HCT116 (cell line): Measurements from ENCODE around the gene TMEM205. TPM values are rescaled to one million over a fixed set of nuclear protein-coding genes. Genes with fewer than 3 reads are reported as not detected.

Experiments
- ATAC-seq: fragments of 200-7000 bp; cut with Tn5 transposase; 2 replicates; pipeline ENCODE4 v1.9.1; 2020; ENCODE audit warnings: mild to moderate bottlenecking, moderate library complexity
- BruUV-seq: library from RNA; stranded (reverse); fragments of 400-500 nt; replicated peaks from 2 replicates; lab custom pipeline; 2021; lab: Mats Ljungman, UMichigan
- CTCF ChIA-PET: fragments of 300-600 bp; sonication (Branson Sonifier 250); formaldehyde crosslinking; loops from one replicate; lab custom pipeline; 2021; ENCODE audit warnings: antibody characterized with exemption; lab: Charles Lee
- POLR2A ChIA-PET: fragments of 300-600, 350-600 bp; sonication (Branson Sonifier 250); formaldehyde crosslinking; loops from one replicate; lab custom pipeline; 2021; ENCODE audit warnings: antibody characterized with exemption; lab: Charles Lee
- RAD21 ChIA-PET, 2 experiments: fragments of 300-600 bp; sonication (Branson Sonifier 250); formaldehyde crosslinking; loops; one replicate each; lab custom pipeline; 2023; ENCODE audit warnings: low total read pairs in 2 of 2; ENCODE audit not compliant: uncharacterized antibody in 2 of 2, unreplicated experiment in 2 of 2, low non-redundant PET in 1 of 2; lab: Charles Lee
- DNase-seq: peaks from one replicate; pipeline ENCODE4 v3.0.0-alpha.2; 2010; ENCODE audit warnings: low read depth, low spot score
- H2AFZ ChIP-seq: fragments of 200-600 bp; shearing (Covaris generic), sonication (generic); 2 replicates; pipeline ENCODE4 v1.6.1; 2017; ENCODE audit warnings: low read depth, mixed run types, mixed read lengths, antibody characterized with exemption, low read length; ENCODE audit not compliant: poor library complexity, severe bottlenecking
- H3K27ac ChIP-seq: 2 replicates; pipeline ENCODE4 v1.5.1; 2012; ENCODE audit warnings: low read depth, low read length
- H3K27me3 ChIP-seq: fragments of 200-600 bp; sonication (generic); 2 replicates; pipeline ENCODE4 v1.6.1; 2016; ENCODE audit warnings: mixed run types, low read length, mixed read lengths; ENCODE audit not compliant: insufficient read depth
- H3K36me3 ChIP-seq, 2 experiments: fragments of 200-500 bp in 1 of 2; fragments of 200-600 bp in 1 of 2; sonication (Bioruptor generic) in 1 of 2; sonication (generic) in 1 of 2; 2 replicates each; pipeline versions ENCODE4 v1.5.1 to v1.6.1; 2014 to 2016; ENCODE audit warnings: low read length in 2 of 2, inconsistent platforms in 1 of 2, mixed read lengths in 1 of 2, mixed run types in 1 of 2; ENCODE audit not compliant: insufficient read depth in 2 of 2, control insufficient read depth in 1 of 2
- H3K4me1 ChIP-seq, 2 experiments: fragments of 200-600 bp in 1 of 2; sonication (generic) in 1 of 2; 2 replicates each; pipeline versions ENCODE4 v1.5.1 to v1.6.1; 2012 to 2017; ENCODE audit warnings: low read length in 2 of 2, inconsistent platforms in 1 of 2, mild to moderate bottlenecking in 1 of 2, mixed read lengths in 1 of 2, mixed run types in 1 of 2, moderate library complexity in 1 of 2; ENCODE audit not compliant: insufficient read depth in 2 of 2, control insufficient read depth in 1 of 2
- H3K4me2 ChIP-seq: fragments of 200-600 bp; sonication (generic); 2 replicates; pipeline ENCODE4 v1.6.1; 2017; ENCODE audit warnings: mixed run types, low read length, mixed read lengths
- H3K4me3 ChIP-seq, 2 experiments: fragments of 200-600 bp in 1 of 2; sonication (generic) in 1 of 2; replicated peaks in 1 of 2; 2 replicates each; pipeline ENCODE4 v1.5.1; 2011 to 2016; ENCODE audit warnings: low read length in 2 of 2, control low read depth in 1 of 2, low read depth in 1 of 2, mild to moderate bottlenecking in 1 of 2, mixed read lengths in 1 of 2, mixed run types in 1 of 2
- H3K79me2 ChIP-seq: fragments of 200-600 bp; sonication (generic); 2 replicates; pipeline ENCODE4 v1.6.1; 2017; ENCODE audit warnings: mild to moderate bottlenecking, mixed run types, low read length, moderate library complexity, mixed read lengths; ENCODE audit not compliant: insufficient read depth
- H3K9ac ChIP-seq: fragments of 200-600 bp; sonication (generic); 2 replicates; pipeline ENCODE4 v1.6.1; 2016; ENCODE audit warnings: low read length, mixed read lengths
- H3K9me2 ChIP-seq: fragments of 200-600 bp; sonication (generic), shearing (Covaris generic); 2 replicates; pipeline ENCODE4 v1.6.1; 2017; ENCODE audit warnings: mixed run types, mild to moderate bottlenecking, moderate library complexity; ENCODE audit not compliant: insufficient read depth
- H3K9me3 ChIP-seq, 2 experiments: fragments of 200-500 bp in 1 of 2; fragments of 200-600 bp in 1 of 2; sonication (Bioruptor generic) in 1 of 2; sonication (generic) in 1 of 2; 2 replicates each; pipeline ENCODE4 v1.6.1; 2014 to 2017; ENCODE audit warnings: low read length in 2 of 2, mixed read lengths in 2 of 2, inconsistent platforms in 1 of 2, low read depth in 1 of 2, mild to moderate bottlenecking in 1 of 2, mixed run types in 1 of 2, moderate library complexity in 1 of 2; ENCODE audit not compliant: control insufficient read depth in 1 of 2, insufficient read depth in 1 of 2
- H4K20me1 ChIP-seq: fragments of 200-600 bp; sonication (generic), shearing (Covaris generic); 2 replicates; pipeline ENCODE4 v1.6.1; 2017; ENCODE audit warnings: mixed run types, mild to moderate bottlenecking, moderate library complexity; ENCODE audit not compliant: insufficient read depth
- CBX3 ChIP-seq: IDR thresholded peaks from 2 replicates; pipeline ENCODE4 v1.6.1; 2012; ENCODE audit warnings: low read depth
- CEBPB ChIP-seq: IDR thresholded peaks from 2 replicates; pipeline ENCODE4 v1.6.1; 2012; ENCODE audit warnings: low read depth
- EGR1 ChIP-seq: IDR thresholded peaks from 2 replicates; pipeline ENCODE4 v1.6.1; 2012; ENCODE audit warnings: low read depth
- EZH2 ChIP-seq: fragments of 200-600 bp; sonication (generic); IDR thresholded peaks from 2 replicates; pipeline ENCODE4 v1.6.1; 2017; ENCODE audit warnings: antibody characterized with exemption, mixed run types
- EZH2phosphoT487 ChIP-seq: fragments of 200-600 bp; IDR thresholded peaks from 2 replicates; pipeline ENCODE4 v1.6.1; 2018; ENCODE audit warnings: antibody characterized with exemption, borderline replicate concordance
- FOSL1 ChIP-seq: IDR thresholded peaks from 2 replicates; pipeline ENCODE4 v1.6.1; 2012; ENCODE audit warnings: low read depth
- JUND ChIP-seq: IDR thresholded peaks from 2 replicates; pipeline ENCODE4 v1.6.1; 2012
- POLR2A ChIP-seq: IDR thresholded peaks from 2 replicates; pipeline ENCODE4 v1.7.0; 2011; ENCODE audit warnings: borderline replicate concordance; ENCODE audit not compliant: insufficient read depth, insufficient read length; ENCODE audit errors: extremely low read depth
- POLR2AphosphoS5 ChIP-seq: IDR thresholded peaks from 2 replicates; pipeline ENCODE4 v1.6.1; 2011; ENCODE audit warnings: mild to moderate bottlenecking, low read depth, low read length, moderate library complexity
- RAD21 ChIP-seq: IDR thresholded peaks from 2 replicates; pipeline ENCODE4 v1.6.1; 2012; ENCODE audit warnings: low read depth, mild to moderate bottlenecking
- SIN3A ChIP-seq: IDR thresholded peaks from 2 replicates; pipeline ENCODE4 v1.6.1; 2012; ENCODE audit warnings: low read depth
- SP1 ChIP-seq: IDR thresholded peaks from 2 replicates; pipeline ENCODE4 v1.6.1; 2012; ENCODE audit warnings: low read depth
- SRF ChIP-seq: IDR thresholded peaks from 2 replicates; pipeline ENCODE4 v1.6.1; 2012; ENCODE audit warnings: low read depth
- TCF7L2 ChIP-seq: IDR thresholded peaks from 2 replicates; pipeline ENCODE4 v1.7.0; 2011; ENCODE audit warnings: borderline replicate concordance, inconsistent platforms; ENCODE audit not compliant: insufficient read depth, insufficient read length; ENCODE audit errors: extremely low read depth
- ZFX ChIP-seq: fragments of 450-650 bp; IDR thresholded peaks from 2 replicates; pipeline ENCODE4 v1.6.1; 2017
- ZNF274 ChIP-seq: fragments of 200-500 bp; sonication (Bioruptor generic); IDR thresholded peaks from 2 replicates; pipeline ENCODE4 v1.6.1; 2014; ENCODE audit warnings: mild to moderate bottlenecking, low read depth, low read length, inconsistent platforms
- intact Hi-C: fragments of 100-400 bp; cut with micrococcal nuclease; formaldehyde crosslinking; loops from 2 replicates; pipeline ENCODE4 v1.10.0; 2022
- total RNA-seq: library from RNA; stranded (reverse); gene quantifications from one replicate; pipeline ENCODE4 v1.2.1, GENCODE V29; 2021; ENCODE audit not compliant: unreplicated experiment
- TF ChIP-seq, protein P1 (sequence below): IDR thresholded peaks from 2 replicates; pipeline ENCODE4 v1.6.1; 2012
- TF ChIP-seq, protein P2 (sequence below): IDR thresholded peaks from 2 replicates; pipeline ENCODE4 v1.6.1; 2012
- TF ChIP-seq, protein P3 (sequence below): IDR thresholded peaks from 2 replicates; pipeline ENCODE4 v1.6.1; 2012; ENCODE audit warnings: low read depth

The TMEM205 gene
- total RNA-seq, 1 experiment from 2014 or later = 55.9 TPM

DNA sequence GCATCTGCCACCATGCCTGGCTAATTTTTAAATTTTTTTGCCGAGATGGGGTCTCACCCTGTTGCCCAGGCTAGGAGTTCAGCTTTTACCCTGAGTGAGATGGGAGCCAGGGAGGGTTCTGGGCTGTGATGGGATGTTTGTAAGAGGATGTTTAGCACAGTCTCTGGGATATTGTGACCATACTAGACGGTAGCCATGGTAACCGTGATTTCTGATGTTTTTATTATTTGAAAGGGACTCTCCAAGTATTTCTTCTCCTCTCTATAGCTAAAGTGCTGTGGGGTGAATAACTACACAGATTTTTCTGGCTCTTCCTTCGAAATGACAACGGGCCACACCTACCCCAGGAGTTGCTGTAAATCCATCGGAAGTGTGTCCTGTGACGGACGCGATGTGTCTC is 39.7 kb downstream of the TMEM205 start:
- Histone ChIP-seq H3K79me2 (no peaks in the 10 kb centered on the region), H3K27me3 (no peaks in the 10 kb centered on the region), H3K36me3 (no peaks in the 10 kb centered on the region), H3K4me2 (no peak overlapping the region), H3K9me3 (no peaks in the 10 kb centered on the region)
- no peak for ATAC-seq
- RAD21 ChIA-PET = no interaction called here
- TF ChIP-seq EGR1 = no peak
- no peak for TF ChIP-seq ZNF274
- TF ChIP-seq, protein P1, sequence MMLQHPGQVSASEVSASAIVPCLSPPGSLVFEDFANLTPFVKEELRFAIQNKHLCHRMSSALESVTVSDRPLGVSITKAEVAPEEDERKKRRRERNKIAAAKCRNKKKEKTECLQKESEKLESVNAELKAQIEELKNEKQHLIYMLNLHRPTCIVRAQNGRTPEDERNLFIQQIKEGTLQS = no peak
- no peak for TF ChIP-seq EZH2
- TF ChIP-seq CBX3 = no peak
- TF ChIP-seq RAD21 = no peak
- TF ChIP-seq POLR2AphosphoS5 = no peak
- TF ChIP-seq JUND = no peak
- TF ChIP-seq POLR2A = no peak
- TF ChIP-seq, protein P2, sequence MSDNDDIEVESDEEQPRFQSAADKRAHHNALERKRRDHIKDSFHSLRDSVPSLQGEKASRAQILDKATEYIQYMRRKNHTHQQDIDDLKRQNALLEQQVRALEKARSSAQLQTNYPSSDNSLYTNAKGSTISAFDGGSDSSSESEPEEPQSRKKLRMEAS = no peak
- no peak for TF ChIP-seq FOSL1
- TF ChIP-seq SRF = no peak
- no peak for TF ChIP-seq ZFX
- no peak for TF ChIP-seq SIN3A
- TF ChIP-seq, protein P3, sequence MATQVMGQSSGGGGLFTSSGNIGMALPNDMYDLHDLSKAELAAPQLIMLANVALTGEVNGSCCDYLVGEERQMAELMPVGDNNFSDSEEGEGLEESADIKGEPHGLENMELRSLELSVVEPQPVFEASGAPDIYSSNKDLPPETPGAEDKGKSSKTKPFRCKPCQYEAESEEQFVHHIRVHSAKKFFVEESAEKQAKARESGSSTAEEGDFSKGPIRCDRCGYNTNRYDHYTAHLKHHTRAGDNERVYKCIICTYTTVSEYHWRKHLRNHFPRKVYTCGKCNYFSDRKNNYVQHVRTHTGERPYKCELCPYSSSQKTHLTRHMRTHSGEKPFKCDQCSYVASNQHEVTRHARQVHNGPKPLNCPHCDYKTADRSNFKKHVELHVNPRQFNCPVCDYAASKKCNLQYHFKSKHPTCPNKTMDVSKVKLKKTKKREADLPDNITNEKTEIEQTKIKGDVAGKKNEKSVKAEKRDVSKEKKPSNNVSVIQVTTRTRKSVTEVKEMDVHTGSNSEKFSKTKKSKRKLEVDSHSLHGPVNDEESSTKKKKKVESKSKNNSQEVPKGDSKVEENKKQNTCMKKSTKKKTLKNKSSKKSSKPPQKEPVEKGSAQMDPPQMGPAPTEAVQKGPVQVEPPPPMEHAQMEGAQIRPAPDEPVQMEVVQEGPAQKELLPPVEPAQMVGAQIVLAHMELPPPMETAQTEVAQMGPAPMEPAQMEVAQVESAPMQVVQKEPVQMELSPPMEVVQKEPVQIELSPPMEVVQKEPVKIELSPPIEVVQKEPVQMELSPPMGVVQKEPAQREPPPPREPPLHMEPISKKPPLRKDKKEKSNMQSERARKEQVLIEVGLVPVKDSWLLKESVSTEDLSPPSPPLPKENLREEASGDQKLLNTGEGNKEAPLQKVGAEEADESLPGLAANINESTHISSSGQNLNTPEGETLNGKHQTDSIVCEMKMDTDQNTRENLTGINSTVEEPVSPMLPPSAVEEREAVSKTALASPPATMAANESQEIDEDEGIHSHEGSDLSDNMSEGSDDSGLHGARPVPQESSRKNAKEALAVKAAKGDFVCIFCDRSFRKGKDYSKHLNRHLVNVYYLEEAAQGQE = no peak
- TF ChIP-seq EZH2phosphoT487 = no peak
- TF ChIP-seq CEBPB = no peak
- no peak for TF ChIP-seq SP1
- TF ChIP-seq TCF7L2 = no peak
- TF ChIP-seq, all 23 proteins: peak for 0
- Histone ChIP-seq H3K4me1 (no peaks in the 10 kb centered on the region), H4K20me1 (no peaks in the 10 kb centered on the region), H3K9ac (no peak overlapping the region), H3K4me3 (no peak overlapping the region), H3K27ac (no peak overlapping the region), H2AFZ (no peak overlapping the region), H3K9me2 (no peaks in the 10 kb centered on the region)
- ChIA-PET POLR2A (no interaction called here), CTCF (interaction anchor here (1.4 kb wide), 1 partner anchor 13 kb away, joined by 4 read pairs; no protein-coding TSS in a partner anchor)
- DNase-seq = no peak
- no TSS peak for BruUV-seq
- intact Hi-C loops = no loop called here
